CD14-positive monocyte (primary cell): ENCODE measurements around the gene ANKRD13B. TPM values are rescaled to one million over a fixed set of nuclear protein-coding genes. Genes with fewer than 3 reads are reported as not detected.

Experiments used
- DNase-seq, 3 donors: peaks; one replicate each; pipeline ENCODE4 v3.0.0-alpha.2; 2011 to 2022
- H2AFZ ChIP-seq: 2 replicates; pipeline ENCODE4 v1.6.0; 2012; ENCODE audit warnings: mild to moderate bottlenecking, low read depth, low read length, inconsistent platforms; ENCODE audit not compliant: insufficient read depth, poor library complexity, severe bottlenecking
- H3K27ac ChIP-seq, 2 donors: 1 replicate in 1 of 2; 2 replicates in 1 of 2; pipeline ENCODE4 v1.5.1; 2012 to 2013; ENCODE audit warnings: low read length in 2 of 2, control low read depth in 1 of 2, inconsistent platforms in 1 of 2, low read depth in 1 of 2, mild to moderate bottlenecking in 1 of 2
- H3K27me3 ChIP-seq, 2 donors: one replicate each; pipeline versions ENCODE4 v1.6.0 to v1.6.1; 2011 to 2013; ENCODE audit warnings: low read length in 2 of 2; ENCODE audit not compliant: control insufficient read depth in 2 of 2, insufficient read depth in 2 of 2
- H3K36me3 ChIP-seq, 2 donors: replicated peaks in 1 of 2; 1 replicate in 1 of 2; 2 replicates in 1 of 2; pipeline versions ENCODE4 v1.5.1 to v1.6.1; 2012 to 2013; ENCODE audit warnings: low read length in 2 of 2, control low read depth in 1 of 2, inconsistent platforms in 1 of 2, mild to moderate bottlenecking in 1 of 2; ENCODE audit not compliant: insufficient read depth in 2 of 2, control insufficient read depth in 1 of 2
- H3K4me1 ChIP-seq, 2 donors: 1 replicate in 1 of 2; 2 replicates in 1 of 2; pipeline versions ENCODE4 v1.5.1 to v1.6.1; 2012 to 2013; ENCODE audit warnings: low read length in 2 of 2, control low read depth in 1 of 2, inconsistent platforms in 1 of 2, mild to moderate bottlenecking in 1 of 2, moderate library complexity in 1 of 2; ENCODE audit not compliant: insufficient read depth in 2 of 2, control insufficient read depth in 1 of 2
- H3K4me2 ChIP-seq: replicated peaks from 2 replicates; pipeline ENCODE3; 2012; ENCODE audit warnings: low read length, moderate library complexity, mild to moderate bottlenecking; ENCODE audit not compliant: poor library complexity, severe bottlenecking; ENCODE audit errors: extremely low read depth
- H3K4me3 ChIP-seq, 3 experiments: fragments of 200-600 bp in 1 of 3; sonication (generic) in 1 of 3; replicated peaks in 1 of 3; 1 replicate in 2 of 3; 2 replicates in 1 of 3; pipeline ENCODE4 v1.5.1; 2011 to 2013; ENCODE audit warnings: low read length in 3 of 3, mild to moderate bottlenecking in 3 of 3, control low read depth in 2 of 3, low read depth in 2 of 3, inconsistent platforms in 1 of 3, moderate library complexity in 1 of 3
- H3K79me2 ChIP-seq: 2 replicates; pipeline ENCODE4 v1.6.0; 2012; ENCODE audit warnings: mild to moderate bottlenecking, control low read depth, inconsistent platforms, low read length, moderate library complexity; ENCODE audit not compliant: insufficient read depth
- H3K9ac ChIP-seq: 2 replicates; pipeline ENCODE4 v1.6.0; 2017; ENCODE audit warnings: low read length, mild to moderate bottlenecking; ENCODE audit not compliant: insufficient read depth, poor library complexity, severe bottlenecking
- H3K9me3 ChIP-seq, 2 donors: replicated peaks in 1 of 2; 1 replicate in 1 of 2; 2 replicates in 1 of 2; pipeline versions ENCODE4 v1.5.1 to v1.6.1; 2012 to 2013; ENCODE audit warnings: low read length in 2 of 2, control low read depth in 1 of 2; ENCODE audit not compliant: control insufficient read depth in 1 of 2, insufficient read depth in 1 of 2
- H4K20me1 ChIP-seq: 2 replicates; pipeline ENCODE4 v1.6.0; 2012; ENCODE audit warnings: mild to moderate bottlenecking, low read length, control low read depth, moderate library complexity; ENCODE audit not compliant: insufficient read depth
- H3K27ac Mint-ChIP-seq, 7 donors: one replicate each; pipeline ENCODE4 v1.8.0; 2020; ENCODE audit warnings: mild to moderate bottlenecking in 7 of 7, mixed read lengths in 7 of 7, moderate library complexity in 6 of 7, inconsistent platforms in 2 of 7
- H3K27me3 Mint-ChIP-seq, 3 donors: one replicate each; pipeline ENCODE4 v1.8.0; 2021 to 2022; ENCODE audit warnings: low read depth in 3 of 3, mild to moderate bottlenecking in 3 of 3, mixed read lengths in 3 of 3, moderate library complexity in 3 of 3, inconsistent platforms in 1 of 3
- H3K36me3 Mint-ChIP-seq, 2 donors: one replicate each; pipeline ENCODE4 v1.8.0; 2020; ENCODE audit warnings: mixed read lengths in 2 of 2, inconsistent platforms in 1 of 2, mild to moderate bottlenecking in 1 of 2
- H3K4me1 Mint-ChIP-seq: one replicate; pipeline ENCODE4 v1.8.0; 2020; ENCODE audit warnings: mild to moderate bottlenecking, mixed read lengths
- H3K4me3 Mint-ChIP-seq, 2 donors: one replicate each; pipeline ENCODE4 v1.8.0; 2020; ENCODE audit warnings: mild to moderate bottlenecking in 2 of 2, mixed read lengths in 2 of 2, moderate library complexity in 1 of 2
- H3K9me3 Mint-ChIP-seq, 7 donors: one replicate each; pipeline ENCODE4 v1.8.0; 2020 to 2022; ENCODE audit warnings: mixed read lengths in 7 of 7, mild to moderate bottlenecking in 6 of 7, moderate library complexity in 6 of 7, inconsistent platforms in 2 of 7
- CTCF ChIP-seq: fragments of 200-600 bp; IDR thresholded peaks from one replicate; pipeline ENCODE4 v1.8.0; 2022; ENCODE audit warnings: antibody characterized with exemption, mild to moderate bottlenecking
- WGBS: methylation state at CpG from one replicate; pipeline ENCODE4 v1.1.5; 2013; ENCODE audit warnings: missing lambda C conversion rate; ENCODE audit not compliant: insufficient coverage; 5-methylcytosine and 5-hydroxymethylcytosine counted together
- intact Hi-C, 2 donors: fragments of 100-400 bp; cut with micrococcal nuclease; formaldehyde crosslinking; loops; one replicate each; pipeline versions ENCODE4 v1.15.0 to v1.15.1; 2023
- polyA plus RNA-seq, 3 donors: library from polyadenylated mRNA; depleted of rRNA in 1 of 3; unstranded in 2 of 3; stranded (reverse) in 1 of 3; fragments of 300-500 nt in 2 of 3; fragments of >200 nt in 1 of 3; fragmentation: Illumina TruSeq in 2 of 3; gene quantifications; 1 replicate in 2 of 3; 2 replicates in 1 of 3; pipeline ENCODE4 v1.2.3, GENCODE V29; 2012 to 2021

The ANKRD13B gene
- polyA plus RNA-seq, 3 donors: 0.37 TPM; not detected in 2

GRCh38 chr17:29655323-29655722, 62.4 kb downstream of the ANKRD13B start:
- Histone ChIP-seq H3K4me3 (no peak overlapping the region), H2AFZ (no peak overlapping the region), H3K79me2 (no peaks in the 10 kb centered on the region), H3K27ac (peak overlapping the region in 1 of 2 donors; percentile 2), H3K9ac (no peak overlapping the region), H3K4me1 (no peaks in the 10 kb centered on the region), H3K36me3 (peaks cover 77 to 95% of the 10 kb centered on the region in 2 donors), H3K9me3 (no peaks in the 10 kb centered on the region), H3K27me3 (no peaks in the 10 kb centered on the region), H4K20me1 (peaks cover 48% of the 10 kb centered on the region), H3K4me2 (no peak overlapping the region)
- no peaks in the 10 kb centered on the region for H3K4me1 Mint-ChIP-seq
- no peaks in the 10 kb centered on the region for H3K9me3 Mint-ChIP-seq
- H3K4me3 Mint-ChIP-seq: no peak overlapping the region
- intact Hi-C loops: no loop called here
- H3K27me3 Mint-ChIP-seq: no peaks in the 10 kb centered on the region
- no CpG with 5 or more reads among the region's 6 CpGs for WGBS
- no peak for TF ChIP-seq CTCF
- peaks cover 45 to 89% of the 10 kb centered on the region in 2 donors for H3K36me3 Mint-ChIP-seq
- H3K27ac Mint-ChIP-seq: no peak overlapping the region
- DNase-seq: no peak

- H3K27ac Mint-ChIP-seq: peak overlapping the region in 2 of 7 donors; percentile 53 to 63
- H3K27me3 Mint-ChIP-seq: no peaks in the 10 kb centered on the region
- Histone ChIP-seq H3K4me2 (no peak overlapping the region), H3K9ac (no peak overlapping the region), H3K9me3 (no peaks in the 10 kb centered on the region), H2AFZ (no peak overlapping the region), H3K79me2 (peaks cover 12% of the 10 kb centered on the region), H3K27me3 (no peaks in the 10 kb centered on the region), H3K27ac (peak overlapping the region in 1 of 2 donors; percentile 13), H3K4me1 (peaks cover 7 to 11% of the 10 kb centered on the region in 2 donors), H3K4me3 (no peak overlapping the region), H3K36me3 (peaks cover 67 to 95% of the 10 kb centered on the region in 2 donors), H4K20me1 (peaks cover 70% of the 10 kb centered on the region)
- peaks cover 8% of the 10 kb centered on the region for H3K4me1 Mint-ChIP-seq
- WGBS: no CpG with 5 or more reads among the region's 2 CpGs
- peaks cover 0 to 2% (median 0%) of the 10 kb centered on the region in 7 donors for H3K9me3 Mint-ChIP-seq
- no peak for TF ChIP-seq CTCF
- intact Hi-C loops: no loop called here
- no peak for DNase-seq
- H3K4me3 Mint-ChIP-seq: no peak overlapping the region
- peaks cover 54 to 92% of the 10 kb centered on the region in 2 donors for H3K36me3 Mint-ChIP-seq
Observed at GRCh38 chr17:29659155-29659554, 66.2 kb downstream of the ANKRD13B start.
